Choroid plexus epithelial cell (primary cell): ENCODE measurements around the gene ADAMTS20.

ENCODE experiments used
- DNase-seq: peaks from one replicate; pipeline ENCODE4 v3.0.0-alpha.2; 2010; ENCODE audit warnings: low read depth
- H3K4me3 ChIP-seq: 2 replicates; pipeline ENCODE4 v1.5.1; 2011; ENCODE audit warnings: low read depth, mild to moderate bottlenecking, control low read depth, low read length, moderate library complexity
- TF ChIP-seq, protein P1 (sequence below): conservative IDR thresholded peaks from 2 replicates; pipeline ENCODE4 v1.5.1; 2011; ENCODE audit warnings: low read depth, mild to moderate bottlenecking, control low read depth, inconsistent platforms, low read length, moderate library complexity

Gene ADAMTS20

GRCh38 chr12:43406801-43407200 lies 145.2 kb downstream of the ADAMTS20 start:
- TF ChIP-seq, protein P1, sequence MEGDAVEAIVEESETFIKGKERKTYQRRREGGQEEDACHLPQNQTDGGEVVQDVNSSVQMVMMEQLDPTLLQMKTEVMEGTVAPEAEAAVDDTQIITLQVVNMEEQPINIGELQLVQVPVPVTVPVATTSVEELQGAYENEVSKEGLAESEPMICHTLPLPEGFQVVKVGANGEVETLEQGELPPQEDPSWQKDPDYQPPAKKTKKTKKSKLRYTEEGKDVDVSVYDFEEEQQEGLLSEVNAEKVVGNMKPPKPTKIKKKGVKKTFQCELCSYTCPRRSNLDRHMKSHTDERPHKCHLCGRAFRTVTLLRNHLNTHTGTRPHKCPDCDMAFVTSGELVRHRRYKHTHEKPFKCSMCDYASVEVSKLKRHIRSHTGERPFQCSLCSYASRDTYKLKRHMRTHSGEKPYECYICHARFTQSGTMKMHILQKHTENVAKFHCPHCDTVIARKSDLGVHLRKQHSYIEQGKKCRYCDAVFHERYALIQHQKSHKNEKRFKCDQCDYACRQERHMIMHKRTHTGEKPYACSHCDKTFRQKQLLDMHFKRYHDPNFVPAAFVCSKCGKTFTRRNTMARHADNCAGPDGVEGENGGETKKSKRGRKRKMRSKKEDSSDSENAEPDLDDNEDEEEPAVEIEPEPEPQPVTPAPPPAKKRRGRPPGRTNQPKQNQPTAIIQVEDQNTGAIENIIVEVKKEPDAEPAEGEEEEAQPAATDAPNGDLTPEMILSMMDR, result no peak
- H3K4me3 ChIP-seq, result no peak overlapping the region
- DNase-seq, result no peak

DNA sequence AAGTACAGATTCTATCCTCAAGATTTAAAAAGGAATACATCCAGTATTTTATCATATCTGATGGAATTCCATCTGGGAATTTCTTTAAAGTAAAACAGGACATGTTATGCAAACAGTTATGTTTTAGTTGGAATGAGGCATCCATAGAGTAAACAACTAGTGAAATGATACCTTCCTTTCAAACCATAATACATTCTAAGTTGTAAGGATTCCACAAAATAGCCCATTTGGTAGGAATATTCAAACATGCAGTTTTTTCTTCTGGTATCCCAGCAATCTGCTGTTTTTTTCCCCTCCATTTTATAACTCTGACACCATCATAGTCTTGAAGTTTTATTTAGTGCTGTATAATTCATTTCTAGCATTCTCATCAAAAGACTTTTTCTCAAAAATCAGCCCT lies 149.6 kb downstream of the ADAMTS20 start:
- DNase-seq, result no peak
- TF ChIP-seq, protein P1, result no peak
- H3K4me3 ChIP-seq, result no peak overlapping the region

- TF ChIP-seq, protein P1, result no peak
- DNase-seq, result no peak
- no peak overlapping the region for H3K4me3 ChIP-seq
Measured at GRCh38 chr12:43401096-43401495, 150.9 kb downstream of the ADAMTS20 start.

DNA sequence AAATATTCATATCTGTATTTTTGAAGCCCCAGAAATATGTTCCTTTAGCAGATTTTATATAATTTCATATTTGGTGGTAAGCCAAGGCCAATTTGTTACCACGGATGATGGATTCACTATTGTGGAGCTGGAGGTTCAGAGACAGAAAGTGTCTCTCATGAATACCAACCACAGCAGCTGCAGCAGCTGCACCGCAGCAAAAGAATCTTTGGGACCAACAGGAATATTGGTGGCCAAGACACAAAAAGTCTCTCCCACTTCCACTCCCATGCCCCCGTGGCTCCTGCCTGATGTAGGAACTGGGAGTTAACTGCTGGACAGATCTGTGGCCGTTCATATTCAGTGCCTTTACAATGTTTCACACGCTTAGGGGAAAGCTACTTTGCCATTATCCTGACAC lies 155.3 kb downstream of the ADAMTS20 start:
- no peak overlapping the region for H3K4me3 ChIP-seq

DNA sequence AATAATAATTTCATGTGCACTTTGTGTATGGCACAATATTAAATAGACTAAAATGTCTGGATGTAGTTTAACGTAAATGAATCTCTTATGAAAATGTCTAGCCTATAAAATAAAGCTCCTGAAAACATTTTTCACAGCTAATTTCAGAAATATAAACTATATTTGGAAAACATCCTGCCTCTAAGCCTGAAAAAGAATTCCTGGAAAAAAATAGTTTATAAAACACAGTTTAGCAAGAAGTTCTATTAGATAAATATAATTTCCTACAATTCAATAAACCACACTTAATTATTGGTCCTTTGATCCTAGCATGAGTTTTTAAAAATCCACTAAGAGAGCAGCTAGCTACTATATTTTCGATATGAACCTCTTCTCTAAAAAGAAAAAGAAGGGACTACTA lies 159.9 kb downstream of the ADAMTS20 start:
- H3K4me3 ChIP-seq, result no peak overlapping the region
- no peak for DNase-seq
- TF ChIP-seq, protein P1, result no peak

More for the DNA sequence above, 155.3 kb downstream of the ADAMTS20 start:
- DNase-seq, result no peak
- TF ChIP-seq, protein P1, result no peak

GRCh38 chr12:43381879-43382278 lies 170.1 kb downstream of the ADAMTS20 start:
- H3K4me3 ChIP-seq, result no peak overlapping the region
- no peak for DNase-seq
- TF ChIP-seq, protein P1, result no peak

DNA sequence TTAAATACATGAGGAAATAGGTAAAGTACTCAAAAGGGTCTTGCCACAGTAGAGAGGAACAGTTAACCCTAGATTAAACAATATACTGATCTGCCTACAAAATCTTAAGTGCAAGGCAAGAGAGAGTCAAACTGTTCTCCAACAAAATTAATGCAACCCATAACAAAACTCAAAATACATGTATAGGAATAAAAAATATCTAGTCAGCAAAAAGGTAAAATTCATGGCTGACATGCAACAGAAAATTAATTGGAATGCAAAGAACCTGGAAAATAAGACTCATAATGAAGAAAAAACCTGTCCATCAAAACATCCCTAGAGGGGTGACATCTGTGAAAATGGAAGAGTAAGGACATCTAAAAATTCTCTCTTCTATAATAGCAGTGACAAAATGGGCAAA lies 173.6 kb downstream of the ADAMTS20 start:
- no peak for DNase-seq
- TF ChIP-seq, protein P1, result no peak
- H3K4me3 ChIP-seq, result no peak overlapping the region
